HL-60 (cell line): ENCODE data around the gene DNASE1L2.

ENCODE experiments used
- DNase-seq, 2 experiments: peaks; one replicate each; pipeline ENCODE4 v3.0.0-alpha.2; 2010 to 2020; ENCODE audit warnings: low read depth in 1 of 2, low spot score in 1 of 2
- H3K27ac ChIP-seq: fragments of 250-450 bp; sonication (Bioruptor Pico); replicated peaks from 2 replicates; pipeline ENCODE4 v1.5.1; 2020; ENCODE audit warnings: mild to moderate bottlenecking, moderate library complexity
- H3K27me3 ChIP-seq: fragments of 250-450 bp; sonication (Bioruptor Pico); 2 replicates; pipeline ENCODE4 v1.5.1; 2021; ENCODE audit warnings: mild to moderate bottlenecking, moderate library complexity; ENCODE audit not compliant: insufficient read depth, poor library complexity, severe bottlenecking
- H3K4me3 ChIP-seq: replicated peaks from 2 replicates; pipeline ENCODE4 v1.5.1; 2011; ENCODE audit warnings: mild to moderate bottlenecking, control low read depth, low read length; ENCODE audit not compliant: insufficient read depth
- GABPA ChIP-seq: IDR thresholded peaks from 2 replicates; pipeline ENCODE4 v1.6.1; 2012; ENCODE audit warnings: low read depth
- POLR2AphosphoS5 ChIP-seq: IDR thresholded peaks from 2 replicates; pipeline ENCODE4 v1.6.1; 2012; ENCODE audit warnings: low read depth
- SPI1 ChIP-seq: IDR thresholded peaks from 2 replicates; pipeline ENCODE4 v1.6.1; 2012; ENCODE audit warnings: low read depth, mild to moderate bottlenecking, borderline replicate concordance
- TF ChIP-seq, protein P1 (sequence below): IDR thresholded peaks from 2 replicates; pipeline ENCODE4 v1.6.1; 2012; ENCODE audit warnings: low read depth; ENCODE audit not compliant: insufficient replicate concordance
- TF ChIP-seq, protein P2 (sequence below): IDR thresholded peaks from one replicate; pipeline ENCODE4 v1.5.1; 2011; ENCODE audit warnings: low read length, control low read depth, inconsistent platforms; ENCODE audit not compliant: insufficient read depth

The DNASE1L2 gene

DNA sequence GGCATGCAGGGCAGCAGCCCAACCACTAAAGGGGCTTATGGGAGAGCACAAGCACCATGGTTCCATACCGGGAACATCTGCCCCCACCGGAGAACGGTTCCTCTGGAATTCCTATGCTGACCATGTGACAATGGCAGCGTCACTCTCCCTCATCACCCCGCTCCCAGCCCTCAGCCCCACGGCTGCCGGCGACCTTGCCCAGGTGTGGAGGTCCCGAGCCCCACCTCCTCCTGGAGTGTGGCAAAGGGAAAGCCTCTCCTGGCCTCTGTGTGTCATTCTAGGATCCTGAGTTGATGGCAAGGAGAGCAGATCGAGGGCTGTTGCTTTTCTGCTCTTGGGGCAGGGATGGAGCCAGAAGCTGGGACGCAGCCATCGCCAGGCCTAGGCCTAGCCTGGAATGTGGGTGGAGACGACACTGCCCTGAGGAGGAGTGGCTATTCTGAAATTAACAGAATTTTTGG is 49.5 kb downstream of the DNASE1L2 start:
- no peak overlapping the region for H3K27ac ChIP-seq
- no peak overlapping the region for H3K4me3 ChIP-seq
- DNase-seq: no peak
- TF ChIP-seq GABPA (no peak), SPI1 (no peak), POLR2AphosphoS5 (no peak)
- TF ChIP-seq, protein P1, sequence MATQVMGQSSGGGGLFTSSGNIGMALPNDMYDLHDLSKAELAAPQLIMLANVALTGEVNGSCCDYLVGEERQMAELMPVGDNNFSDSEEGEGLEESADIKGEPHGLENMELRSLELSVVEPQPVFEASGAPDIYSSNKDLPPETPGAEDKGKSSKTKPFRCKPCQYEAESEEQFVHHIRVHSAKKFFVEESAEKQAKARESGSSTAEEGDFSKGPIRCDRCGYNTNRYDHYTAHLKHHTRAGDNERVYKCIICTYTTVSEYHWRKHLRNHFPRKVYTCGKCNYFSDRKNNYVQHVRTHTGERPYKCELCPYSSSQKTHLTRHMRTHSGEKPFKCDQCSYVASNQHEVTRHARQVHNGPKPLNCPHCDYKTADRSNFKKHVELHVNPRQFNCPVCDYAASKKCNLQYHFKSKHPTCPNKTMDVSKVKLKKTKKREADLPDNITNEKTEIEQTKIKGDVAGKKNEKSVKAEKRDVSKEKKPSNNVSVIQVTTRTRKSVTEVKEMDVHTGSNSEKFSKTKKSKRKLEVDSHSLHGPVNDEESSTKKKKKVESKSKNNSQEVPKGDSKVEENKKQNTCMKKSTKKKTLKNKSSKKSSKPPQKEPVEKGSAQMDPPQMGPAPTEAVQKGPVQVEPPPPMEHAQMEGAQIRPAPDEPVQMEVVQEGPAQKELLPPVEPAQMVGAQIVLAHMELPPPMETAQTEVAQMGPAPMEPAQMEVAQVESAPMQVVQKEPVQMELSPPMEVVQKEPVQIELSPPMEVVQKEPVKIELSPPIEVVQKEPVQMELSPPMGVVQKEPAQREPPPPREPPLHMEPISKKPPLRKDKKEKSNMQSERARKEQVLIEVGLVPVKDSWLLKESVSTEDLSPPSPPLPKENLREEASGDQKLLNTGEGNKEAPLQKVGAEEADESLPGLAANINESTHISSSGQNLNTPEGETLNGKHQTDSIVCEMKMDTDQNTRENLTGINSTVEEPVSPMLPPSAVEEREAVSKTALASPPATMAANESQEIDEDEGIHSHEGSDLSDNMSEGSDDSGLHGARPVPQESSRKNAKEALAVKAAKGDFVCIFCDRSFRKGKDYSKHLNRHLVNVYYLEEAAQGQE: no peak
- TF ChIP-seq, protein P2, sequence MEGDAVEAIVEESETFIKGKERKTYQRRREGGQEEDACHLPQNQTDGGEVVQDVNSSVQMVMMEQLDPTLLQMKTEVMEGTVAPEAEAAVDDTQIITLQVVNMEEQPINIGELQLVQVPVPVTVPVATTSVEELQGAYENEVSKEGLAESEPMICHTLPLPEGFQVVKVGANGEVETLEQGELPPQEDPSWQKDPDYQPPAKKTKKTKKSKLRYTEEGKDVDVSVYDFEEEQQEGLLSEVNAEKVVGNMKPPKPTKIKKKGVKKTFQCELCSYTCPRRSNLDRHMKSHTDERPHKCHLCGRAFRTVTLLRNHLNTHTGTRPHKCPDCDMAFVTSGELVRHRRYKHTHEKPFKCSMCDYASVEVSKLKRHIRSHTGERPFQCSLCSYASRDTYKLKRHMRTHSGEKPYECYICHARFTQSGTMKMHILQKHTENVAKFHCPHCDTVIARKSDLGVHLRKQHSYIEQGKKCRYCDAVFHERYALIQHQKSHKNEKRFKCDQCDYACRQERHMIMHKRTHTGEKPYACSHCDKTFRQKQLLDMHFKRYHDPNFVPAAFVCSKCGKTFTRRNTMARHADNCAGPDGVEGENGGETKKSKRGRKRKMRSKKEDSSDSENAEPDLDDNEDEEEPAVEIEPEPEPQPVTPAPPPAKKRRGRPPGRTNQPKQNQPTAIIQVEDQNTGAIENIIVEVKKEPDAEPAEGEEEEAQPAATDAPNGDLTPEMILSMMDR: no peak
- no peaks in the 10 kb centered on the region for H3K27me3 ChIP-seq

DNA sequence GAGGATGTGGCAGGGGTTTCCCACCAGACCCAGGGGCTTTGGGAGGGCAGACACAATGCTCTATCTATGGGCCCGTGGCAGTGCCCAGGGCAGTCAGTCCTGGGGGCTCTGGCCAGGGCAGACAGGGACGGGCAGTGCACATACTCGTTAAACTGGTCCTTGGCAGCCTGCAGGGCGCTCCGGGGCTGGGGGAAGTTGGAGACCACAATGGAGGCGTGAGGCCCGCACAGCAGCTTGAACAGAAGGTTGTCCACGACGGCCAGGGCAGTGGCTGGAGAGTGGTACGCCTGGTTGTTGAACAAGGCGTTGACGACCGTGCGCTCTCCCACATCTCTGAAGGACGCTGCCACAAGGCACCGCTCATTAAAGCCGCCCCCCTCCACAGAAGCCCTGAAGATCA is 50.3 kb downstream of the DNASE1L2 start:
- TF ChIP-seq GABPA (no peak), SPI1 (no peak), POLR2AphosphoS5 (no peak)
- TF ChIP-seq, protein P1: no peak
- TF ChIP-seq, protein P2: no peak
- H3K27me3 ChIP-seq: no peaks in the 10 kb centered on the region
- no peak for DNase-seq

DNA sequence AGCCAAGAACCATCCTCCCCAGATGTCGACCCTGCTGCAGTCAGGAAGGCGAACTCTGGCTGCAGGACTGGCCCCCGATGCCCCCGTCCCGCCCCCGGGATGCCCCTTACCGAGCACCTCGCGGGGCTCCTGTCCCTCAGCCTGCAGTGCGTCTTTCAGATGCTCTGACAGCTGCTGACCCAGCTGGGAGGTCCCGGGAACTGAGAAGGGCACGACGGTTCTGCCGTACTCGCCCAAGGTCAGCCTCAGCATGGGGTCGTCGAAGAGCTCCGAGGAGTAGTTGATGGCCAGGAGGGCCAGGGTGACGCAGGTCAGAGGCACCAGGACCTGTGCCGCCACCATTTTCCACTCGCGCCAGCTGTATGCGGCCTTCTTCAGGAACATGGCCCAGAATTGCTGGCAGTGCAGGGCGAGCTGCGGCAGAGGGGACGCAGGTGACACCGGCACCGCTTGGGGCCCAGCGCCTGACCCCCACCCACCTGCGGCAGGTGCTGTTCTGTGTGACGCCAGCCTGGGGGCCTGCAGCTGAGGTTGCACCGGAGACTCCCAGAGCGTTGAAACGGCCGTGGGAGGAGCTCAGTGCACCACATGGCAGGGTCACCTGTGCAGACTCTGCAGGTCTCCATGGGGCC is 51.8 kb downstream of the DNASE1L2 start:
- Histone ChIP-seq H3K27ac (no peak overlapping the region), H3K4me3 (no peak overlapping the region), H3K27me3 (no peaks in the 10 kb centered on the region)
- DNase-seq: no peak
- TF ChIP-seq, protein P2: no peak
- TF ChIP-seq POLR2AphosphoS5 (no peak), SPI1 (no peak), GABPA (no peak)
- TF ChIP-seq, protein P1: no peak

More for the DNA sequence above, 50.3 kb downstream of the DNASE1L2 start:
- Histone ChIP-seq H3K4me3 (no peak overlapping the region), H3K27ac (no peak overlapping the region)
